Fibroblast of lung (primary cell): ENCODE measurements around the gene EZH1.

ENCODE experiments used
- EZH2 ChIP-seq: IDR thresholded peaks from 2 replicates; pipeline ENCODE4 v1.5.1; 2012; ENCODE audit warnings: low read length, control low read depth, mild to moderate bottlenecking; ENCODE audit errors: missing control alignments
- TF ChIP-seq, protein P1 (sequence below), 2 donors: IDR thresholded peaks in 1 of 2; conservative IDR thresholded peaks in 1 of 2; 1 replicate in 1 of 2; 2 replicates in 1 of 2; pipeline ENCODE4 v1.5.1; 2011 to 2012; ENCODE audit warnings: low read length in 2 of 2, control low read depth in 1 of 2, inconsistent platforms in 1 of 2, low read depth in 1 of 2, mild to moderate bottlenecking in 1 of 2

DNA sequence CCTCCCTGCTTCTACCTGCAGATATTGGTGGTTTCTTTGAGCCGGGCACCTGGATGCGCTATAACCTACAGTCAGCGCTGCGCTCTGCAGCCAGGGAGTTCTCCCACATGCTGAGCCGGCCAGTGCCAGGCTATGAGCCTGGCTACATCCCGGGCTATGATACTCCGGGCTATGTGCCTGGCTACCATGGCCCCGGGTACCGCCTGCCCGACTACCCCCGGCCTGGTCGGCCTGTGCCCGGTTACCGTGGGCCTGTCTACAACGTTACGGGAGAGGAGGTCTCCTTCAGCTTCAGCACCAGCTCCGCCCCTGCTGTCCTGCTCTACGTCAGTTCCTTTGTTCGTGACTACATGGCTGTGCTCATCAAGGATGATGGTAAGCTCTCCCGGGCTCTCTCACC lies 49.3 kb downstream of the EZH1 start:
- TF ChIP-seq, protein P1, sequence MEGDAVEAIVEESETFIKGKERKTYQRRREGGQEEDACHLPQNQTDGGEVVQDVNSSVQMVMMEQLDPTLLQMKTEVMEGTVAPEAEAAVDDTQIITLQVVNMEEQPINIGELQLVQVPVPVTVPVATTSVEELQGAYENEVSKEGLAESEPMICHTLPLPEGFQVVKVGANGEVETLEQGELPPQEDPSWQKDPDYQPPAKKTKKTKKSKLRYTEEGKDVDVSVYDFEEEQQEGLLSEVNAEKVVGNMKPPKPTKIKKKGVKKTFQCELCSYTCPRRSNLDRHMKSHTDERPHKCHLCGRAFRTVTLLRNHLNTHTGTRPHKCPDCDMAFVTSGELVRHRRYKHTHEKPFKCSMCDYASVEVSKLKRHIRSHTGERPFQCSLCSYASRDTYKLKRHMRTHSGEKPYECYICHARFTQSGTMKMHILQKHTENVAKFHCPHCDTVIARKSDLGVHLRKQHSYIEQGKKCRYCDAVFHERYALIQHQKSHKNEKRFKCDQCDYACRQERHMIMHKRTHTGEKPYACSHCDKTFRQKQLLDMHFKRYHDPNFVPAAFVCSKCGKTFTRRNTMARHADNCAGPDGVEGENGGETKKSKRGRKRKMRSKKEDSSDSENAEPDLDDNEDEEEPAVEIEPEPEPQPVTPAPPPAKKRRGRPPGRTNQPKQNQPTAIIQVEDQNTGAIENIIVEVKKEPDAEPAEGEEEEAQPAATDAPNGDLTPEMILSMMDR (conservative IDR thresholded peaks at IDR 0.05 in 1 of 2, IDR thresholded peaks at IDR 0.05 in 1 of 2; ENCODE audit: low read depth in 1 of 2, low read length in 2 of 2): no peak
- no peak for TF ChIP-seq EZH2
